Tibial artery (tissue), 4 donors: ENCODE results near the gene TNIP1.
A peak's percentile ranks its signal among the peaks of the same experiment; 100 is the strongest.

Experiments
- DNase-seq, 2 donors: peaks; one replicate each; pipeline ENCODE4 v3.0.0-alpha.2; 2019
- H3K27ac ChIP-seq, 2 donors: fragments of 200-600 bp; sonication (generic) in 1 of 2; 1 replicate in 1 of 2; 2 replicates in 1 of 2; pipeline ENCODE4 v1.5.1; 2018 to 2019; ENCODE audit warnings: mild to moderate bottlenecking in 1 of 2
- H3K27me3 ChIP-seq, 2 donors: fragments of 200-600 bp; sonication (generic) in 1 of 2; one replicate each; pipeline versions ENCODE4 v1.5.1 to v1.6.0; 2016 to 2019
- H3K36me3 ChIP-seq, 3 donors: fragments of 200-600 bp; sonication (generic) in 2 of 3; one replicate each; pipeline ENCODE4 v1.5.1; 2016 to 2019; ENCODE audit warnings: mild to moderate bottlenecking in 2 of 3
- H3K4me1 ChIP-seq, 4 donors: fragments of 200-600 bp; sonication (generic) in 2 of 4; 1 replicate in 3 of 4; 2 replicates in 1 of 4; pipeline ENCODE4 v1.5.1; 2016 to 2019
- H3K4me3 ChIP-seq, 2 donors: fragments of 200-600 bp; sonication (generic) in 1 of 2; 1 replicate in 1 of 2; 2 replicates in 1 of 2; pipeline ENCODE4 v1.5.1; 2018 to 2019; ENCODE audit warnings: mild to moderate bottlenecking in 2 of 2
- H3K9me3 ChIP-seq, 3 donors: fragments of 200-600 bp; sonication (generic) in 1 of 3; one replicate each; pipeline ENCODE4 v1.5.1; 2016 to 2019
- intact Hi-C: fragments of 100-400 bp; cut with DNase I; formaldehyde crosslinking; loops from one replicate; pipeline ENCODE4 v1.15.0; 2023; ENCODE audit warnings: low total_unique reads
- TF ChIP-seq, protein P1 (sequence below), 2 experiments: fragments of 200-600 bp in 1 of 2; fragments of 450-650 bp in 1 of 2; IDR thresholded peaks; one replicate each; pipeline ENCODE4 v1.5.1; 2017 to 2019; ENCODE audit warnings: antibody characterized with exemption in 2 of 2, mild to moderate bottlenecking in 1 of 2, moderate library complexity in 1 of 2

The TNIP1 gene

DNA sequence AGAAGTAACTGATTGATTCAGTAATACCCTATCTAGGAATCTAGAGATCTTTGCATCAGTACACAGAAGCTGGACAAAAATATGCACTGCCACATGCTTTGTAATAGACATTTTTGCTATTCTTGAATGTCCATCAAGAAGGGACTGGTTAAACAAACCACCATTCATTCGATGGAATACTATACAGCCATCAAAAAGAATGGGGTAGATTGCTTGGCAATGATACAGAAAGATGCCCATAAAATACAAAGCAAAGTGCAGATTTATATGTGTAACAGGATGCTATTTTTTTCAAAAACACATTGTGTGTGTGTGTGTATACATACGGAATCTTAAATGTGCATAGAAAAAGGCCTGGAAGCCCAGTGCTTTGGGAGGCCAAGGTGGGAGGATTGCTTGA, 7.6 kb downstream of the TNIP1 start:
- Histone ChIP-seq H3K9me3 (no peaks in the 10 kb centered on the region), H3K27ac (peak overlapping the region; percentile 50 to 54), H3K36me3 (peaks cover 0 to 8% (median 0%) of the 10 kb centered on the region in 3 donors), H3K4me3 (no peak overlapping the region), H3K4me1 (peaks cover 5 to 60% (median 42%) of the 10 kb centered on the region in 4 donors), H3K27me3 (no peaks in the 10 kb centered on the region)
- intact Hi-C loops = no loop called here
- no peak for DNase-seq
- TF ChIP-seq, protein P1, sequence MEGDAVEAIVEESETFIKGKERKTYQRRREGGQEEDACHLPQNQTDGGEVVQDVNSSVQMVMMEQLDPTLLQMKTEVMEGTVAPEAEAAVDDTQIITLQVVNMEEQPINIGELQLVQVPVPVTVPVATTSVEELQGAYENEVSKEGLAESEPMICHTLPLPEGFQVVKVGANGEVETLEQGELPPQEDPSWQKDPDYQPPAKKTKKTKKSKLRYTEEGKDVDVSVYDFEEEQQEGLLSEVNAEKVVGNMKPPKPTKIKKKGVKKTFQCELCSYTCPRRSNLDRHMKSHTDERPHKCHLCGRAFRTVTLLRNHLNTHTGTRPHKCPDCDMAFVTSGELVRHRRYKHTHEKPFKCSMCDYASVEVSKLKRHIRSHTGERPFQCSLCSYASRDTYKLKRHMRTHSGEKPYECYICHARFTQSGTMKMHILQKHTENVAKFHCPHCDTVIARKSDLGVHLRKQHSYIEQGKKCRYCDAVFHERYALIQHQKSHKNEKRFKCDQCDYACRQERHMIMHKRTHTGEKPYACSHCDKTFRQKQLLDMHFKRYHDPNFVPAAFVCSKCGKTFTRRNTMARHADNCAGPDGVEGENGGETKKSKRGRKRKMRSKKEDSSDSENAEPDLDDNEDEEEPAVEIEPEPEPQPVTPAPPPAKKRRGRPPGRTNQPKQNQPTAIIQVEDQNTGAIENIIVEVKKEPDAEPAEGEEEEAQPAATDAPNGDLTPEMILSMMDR (IDR thresholded peaks at IDR 0.05) = no peak

- Histone ChIP-seq H3K4me1 (peaks cover 5 to 61% (median 46%) of the 10 kb centered on the region in 4 donors), H3K27ac (peak overlapping the region; percentile 50 to 54), H3K36me3 (peaks cover 0 to 8% (median 0%) of the 10 kb centered on the region in 3 donors), H3K4me3 (no peak overlapping the region), H3K9me3 (no peaks in the 10 kb centered on the region), H3K27me3 (no peaks in the 10 kb centered on the region)
- DNase-seq = no peak
- intact Hi-C loops = no loop called here
- TF ChIP-seq, protein P1 (IDR thresholded peaks at IDR 0.05) = no peak
Observed at GRCh38 chr5:151072630-151073025, 8.2 kb downstream of the TNIP1 start.

- H3K27ac ChIP-seq = peak overlapping the region; percentile 50 to 54
- no peaks in the 10 kb centered on the region for H3K27me3 ChIP-seq
- H3K36me3 ChIP-seq = peaks cover 0 to 14% (median 0%) of the 10 kb centered on the region in 3 donors
- H3K4me1 ChIP-seq = peaks cover 5 to 61% (median 46%) of the 10 kb centered on the region in 4 donors
- intact Hi-C loops = no loop called here
- H3K9me3 ChIP-seq = no peaks in the 10 kb centered on the region
- TF ChIP-seq, protein P1 (IDR thresholded peaks at IDR 0.05) = no peak
- peak in 1 of 2 donors; percentile 54 for DNase-seq
- H3K4me3 ChIP-seq = no peak overlapping the region
Observed at GRCh38 chr5:151071848-151072629, 8.8 kb downstream of the TNIP1 start.

GRCh38 chr5:151071021-151071420, 9.8 kb downstream of the TNIP1 start:
- no peak overlapping the region for H3K27ac ChIP-seq
- intact Hi-C loops = no loop called here
- no peaks in the 10 kb centered on the region for H3K9me3 ChIP-seq
- TF ChIP-seq, protein P1 (IDR thresholded peaks at IDR 0.05) = no peak
- peaks cover 5 to 55% (median 40%) of the 10 kb centered on the region in 4 donors for H3K4me1 ChIP-seq
- no peaks in the 10 kb centered on the region for H3K27me3 ChIP-seq
- H3K4me3 ChIP-seq = no peak overlapping the region
- DNase-seq = no peak
- H3K36me3 ChIP-seq = peaks cover 0 to 18% (median 0%) of the 10 kb centered on the region in 3 donors

DNA sequence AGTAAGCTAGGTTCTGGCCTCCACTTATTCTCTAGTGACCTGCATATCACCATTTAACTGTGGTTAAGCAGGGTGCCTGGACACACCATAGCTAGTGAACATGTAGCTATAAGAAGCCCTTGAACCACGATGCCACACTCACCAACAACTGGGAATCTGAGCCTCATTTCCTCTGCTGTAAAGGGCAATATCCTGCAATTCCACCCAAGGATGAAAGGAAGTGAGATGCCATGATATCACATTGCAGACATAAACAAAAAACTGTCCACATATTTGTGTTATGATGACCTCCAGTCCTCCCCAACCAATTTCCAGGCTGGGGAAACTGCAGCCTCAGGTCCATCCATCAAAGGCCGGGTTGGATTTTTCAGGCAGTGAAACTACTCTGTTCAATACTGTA, 10.4 kb downstream of the TNIP1 start:
- Histone ChIP-seq H3K4me1 (peaks cover 5 to 50% (median 36%) of the 10 kb centered on the region in 4 donors), H3K36me3 (peaks cover 0 to 18% (median 0%) of the 10 kb centered on the region in 3 donors), H3K9me3 (no peaks in the 10 kb centered on the region), H3K4me3 (no peak overlapping the region), H3K27ac (no peak overlapping the region), H3K27me3 (no peaks in the 10 kb centered on the region)
- TF ChIP-seq, protein P1 (IDR thresholded peaks at IDR 0.05) = no peak
- no peak for DNase-seq
- intact Hi-C loops = no loop called here
